K562 (cell line): ENCODE measurements around the gene TAF4. TPM values are rescaled to one million over a fixed set of nuclear protein-coding genes. Genes with fewer than 3 reads are reported as not detected.

Experiments used
- ATAC-seq: fragments of 200-7000 bp; cut with Tn5 transposase; 3 replicates; pipeline ENCODE4 v1.9.1; 2020; ENCODE audit warnings: moderate library complexity
- BruUV-seq: library from RNA; stranded (reverse); fragments of 400-500 nt; replicated peaks from 2 replicates; lab custom pipeline; 2021; lab: Mats Ljungman, UMichigan
- CTCF ChIA-PET: fragments of 300-600 bp; formaldehyde crosslinking; extraction: SDS; loops from one replicate; lab custom pipeline; 2021; ENCODE audit warnings: low intra/inter-chr PET ratio; lab: Yijun Ruan, JAX
- POLR2A ChIA-PET: fragments of 300-600, 350-650 bp; sonication (Branson Sonifier 250); formaldehyde crosslinking; extraction: SDS; loops from one replicate; lab custom pipeline; 2021; ENCODE audit warnings: antibody characterized with exemption, inconsistent platforms; lab: Yijun Ruan, JAX
- DNase-seq, 4 experiments: peaks; one replicate each; pipeline versions ENCODE4 v3.0.0 to v3.0.0-alpha.2; 2011 to 2018; ENCODE audit warnings: low spot score in 3 of 4, mixed read lengths in 3 of 4; ENCODE audit errors: extremely low read depth in 1 of 4
- FAIRE-seq: peaks from 2 replicates; lab custom pipeline; 2011; peaks lifted over from hg19 to GRCh38; lab: Jason Lieb, UNC
- H2AFZ ChIP-seq: 2 replicates; pipeline ENCODE4 v1.6.0; 2011; ENCODE audit warnings: low read depth, low read length, control low read depth, inconsistent platforms
- H3K27ac ChIP-seq: fragments of 200-600 bp; 3 replicates; pipeline ENCODE4 v1.8.0; 2011; ENCODE audit warnings: low read depth, mild to moderate bottlenecking, control low read depth, inconsistent platforms, low read length, moderate library complexity, mixed read lengths; ENCODE audit errors: extremely low read depth
- H3K27me3 ChIP-seq, 2 experiments: fragments of 300-600 bp in 1 of 2; 2 replicates in 1 of 2; 3 replicates in 1 of 2; pipeline versions ENCODE4 v1.6.0 to v1.8.0; 2011; ENCODE audit warnings: inconsistent platforms in 2 of 2, low read length in 2 of 2, mild to moderate bottlenecking in 1 of 2, mixed read lengths in 1 of 2, moderate library complexity in 1 of 2; ENCODE audit not compliant: control insufficient read depth in 2 of 2, insufficient read depth in 2 of 2
- H3K36me3 ChIP-seq: fragments of 300-600 bp; 3 replicates; pipeline ENCODE4 v1.8.0; 2011; ENCODE audit warnings: mild to moderate bottlenecking, low read length, inconsistent platforms; ENCODE audit not compliant: control insufficient read depth, insufficient read depth
- H3K4me1 ChIP-seq, 2 experiments: fragments of 200-600 bp in 1 of 2; replicated peaks in 1 of 2; 2 replicates in 1 of 2; 3 replicates in 1 of 2; pipeline versions ENCODE4 v1.5.1 to v1.8.0; 2011; ENCODE audit warnings: inconsistent platforms in 2 of 2, low read length in 2 of 2, mild to moderate bottlenecking in 1 of 2, mixed read lengths in 1 of 2, moderate library complexity in 1 of 2; ENCODE audit not compliant: control insufficient read depth in 2 of 2, insufficient read depth in 2 of 2
- H3K4me2 ChIP-seq: 2 replicates; pipeline ENCODE4 v1.6.1; 2011; ENCODE audit warnings: low read length, control low read depth, inconsistent platforms, mixed read lengths; ENCODE audit not compliant: insufficient read depth
- H3K4me3 ChIP-seq: fragments of 200-600 bp; sonication (generic), shearing (Covaris generic); 2 replicates; pipeline ENCODE4 v1.5.1; 2016; ENCODE audit warnings: control low read depth, inconsistent platforms
- H3K79me2 ChIP-seq: fragments of 200-600 bp; 3 replicates; pipeline ENCODE4 v1.8.0; 2011; ENCODE audit warnings: low read length, inconsistent platforms; ENCODE audit not compliant: control insufficient read depth, insufficient read depth
- H3K9ac ChIP-seq, 2 experiments: 2 replicates each; pipeline versions ENCODE4 v1.6.0 to v1.6.1; 2011; ENCODE audit warnings: low read depth in 2 of 2, low read length in 2 of 2, control low read depth in 1 of 2, inconsistent platforms in 1 of 2, mild to moderate bottlenecking in 1 of 2, mixed read lengths in 1 of 2; ENCODE audit not compliant: insufficient read depth in 1 of 2
- H3K9me1 ChIP-seq: one replicate; pipeline ENCODE4 v1.6.0; 2011; ENCODE audit warnings: inconsistent platforms, mild to moderate bottlenecking, low read length, moderate library complexity; ENCODE audit not compliant: control insufficient read depth, insufficient read depth
- H3K9me3 ChIP-seq: replicated peaks from 2 replicates; pipeline ENCODE4 v1.5.1; 2011; ENCODE audit warnings: low read depth, low read length, inconsistent platforms; ENCODE audit not compliant: control insufficient read depth, insufficient read depth
- H4K20me1 ChIP-seq: replicated peaks from 2 replicates; pipeline ENCODE4 v1.6.1; 2011; ENCODE audit warnings: low read length, inconsistent platforms, mixed read lengths; ENCODE audit not compliant: control insufficient read depth, insufficient read depth
- FOXK2 ChIP-seq, 2 experiments: fragments of 450-650 bp; IDR thresholded peaks in 1 of 2; conservative IDR thresholded peaks in 1 of 2; 2 replicates each; pipeline ENCODE4 v1.6.1; 2016; ENCODE audit warnings: low read depth in 2 of 2, mild to moderate bottlenecking in 1 of 2
- IRF2 ChIP-seq: sonication (generic); formaldehyde crosslinking; IDR thresholded peaks from 2 replicates; pipeline ENCODE4 v1.8.1; 2022; ENCODE audit warnings: mild to moderate bottlenecking, missing genetic modification reagents
- OTX1 ChIP-seq: fragments of 450-650 bp; formaldehyde crosslinking; IDR thresholded peaks from 2 replicates; pipeline ENCODE4 v1.4.0; 2022; ENCODE audit warnings: mild to moderate bottlenecking
- POLR2G ChIP-seq: fragments of 200-400 bp; formaldehyde crosslinking; IDR thresholded peaks from 2 replicates; pipeline ENCODE4 v1.6.1; 2017; ENCODE audit warnings: low read depth, mild to moderate bottlenecking, antibody characterized with exemption, low read length, moderate library complexity
- SRSF1 ChIP-seq: fragments of 200-400 bp; formaldehyde crosslinking; IDR thresholded peaks from 2 replicates; pipeline ENCODE4 v1.6.1; 2017; ENCODE audit warnings: mild to moderate bottlenecking, low read depth, low read length, moderate library complexity
- ZNF436 ChIP-seq: fragments of 250-450, 450-650 bp; sonication (Bioruptor Pico); formaldehyde crosslinking; IDR thresholded peaks from 2 replicates; pipeline ENCODE4 v1.7.0; 2020; ENCODE audit warnings: mild to moderate bottlenecking
- WGBS: fragments of 100-300 bp; shearing (Covaris generic); methylation state at CpG from one replicate; pipeline ENCODE4 v1.1.6; 2016; ENCODE audit warnings: low coverage, mixed read lengths; ENCODE audit not compliant: insufficient coverage; ENCODE audit errors: missing lambda C conversion rate; 5-methylcytosine and 5-hydroxymethylcytosine counted together
- in situ Hi-C: fragments of 300-500 bp; cut with MboI; formaldehyde crosslinking; loops from 4 replicates; pipeline ENCODE4 v1.15.0; 2018; ENCODE audit warnings: inconsistent platforms, mixed read lengths
- intact Hi-C: fragments of 100-400 bp; cut with micrococcal nuclease; formaldehyde crosslinking; loops from 2 replicates; pipeline ENCODE4 v1.14.2; 2022
- polyA plus RNA-seq, 8 experiments: library from polyadenylated mRNA; depleted of rRNA in 4 of 8; stranded (reverse) in 5 of 8; unstranded in 3 of 8; fragments of >200 nt; fragmentation: Nextera tagmentation in 2 of 8; fragmentation: Illumina TruSeq in 1 of 8; extraction: Ambion mirVana in 2 of 8; extraction: Trizol in 1 of 8; gene quantifications; 2 replicates each; pipeline versions ENCODE4 v1.2.1 to v1.2.3, GENCODE V29; 2011 to 2014; ENCODE audit warnings: inconsistent platforms in 1 of 8, missing spikeins in 1 of 8
- total RNA-seq, 7 experiments: library from RNA; depleted of rRNA in 6 of 7; stranded (reverse); fragments of >200 nt in 6 of 7; fragmentation: Illumina TruSeq in 2 of 7; extraction: Trizol in 2 of 7; gene quantifications; 2 replicates each; pipeline versions ENCODE4 v1.2.1 to v1.2.3, GENCODE V29; 2011 to 2021; ENCODE audit warnings: low replicate concordance in 1 of 7

The TAF4 gene
- total and polyA plus RNA-seq, 9 of the 15 experiments (the other 6 are each of a cell fraction or from before 2014, with no cell fraction given), result 0.44 to 28.3 (median 5.6) TPM

DNA sequence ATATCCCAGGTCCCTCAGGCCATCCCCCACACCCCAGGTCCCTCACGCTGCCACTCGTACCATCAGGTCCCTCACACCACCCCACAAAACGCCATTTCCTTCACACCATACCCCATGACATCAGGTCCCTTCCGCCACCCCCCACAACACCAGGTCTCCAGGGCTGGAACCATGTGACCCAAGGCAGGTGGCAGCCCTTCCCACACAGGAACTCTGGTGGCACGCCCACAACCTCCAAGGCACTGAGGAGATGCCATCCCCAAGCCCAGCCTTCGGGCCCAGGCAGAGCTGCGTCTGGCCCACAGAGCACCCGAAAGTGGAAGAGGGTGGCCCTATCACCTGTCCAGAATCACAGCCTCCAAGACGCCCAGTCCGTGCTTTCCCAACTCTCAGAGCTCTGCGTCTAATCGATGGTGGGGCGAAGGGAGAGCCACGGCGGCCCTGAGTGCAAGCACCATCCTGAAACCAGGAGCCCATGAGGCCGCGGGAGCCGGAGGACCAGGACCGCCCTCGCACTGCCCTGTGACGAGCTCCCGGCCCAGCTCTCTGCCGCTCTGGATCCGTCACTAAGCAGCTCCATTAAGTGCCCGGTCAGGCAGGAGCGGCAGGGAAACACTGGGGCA lies 12.7 kb downstream of the TAF4 start:
- TF ChIP-seq FOXK2 (conservative IDR thresholded peaks at IDR 0.05 in 1 of 2, IDR thresholded peaks at IDR 0.05 in 1 of 2; ENCODE audit: low read depth in 2 of 2) (no peak), POLR2G (peak; percentile 16; the same call in 1 of the 2 replicates), SRSF1 (no peak), OTX1 (CRISPR knock-in tag) (no peak), IRF2 (CRISPR knock-in tag) (no peak), ZNF436 (no peak)
- WGBS, result 94% methylated on average over 13 of the region's 26 CpGs
- no peak overlapping the region for H2AFZ ChIP-seq
- ChIA-PET CTCF (no interaction called here), POLR2A (interaction anchor here (0.6 to 1.3 kb wide), 6 partner anchors 8 to 85 kb away, joined by 3 to 6 read pairs (median 4); no protein-coding TSS in a partner anchor)
- H3K79me2 ChIP-seq, result peaks cover 86% of the 10 kb centered on the region
- FAIRE-seq, result no peak
- intact Hi-C loops, result no loop called here
- H3K9me3 ChIP-seq, result no peaks in the 10 kb centered on the region
- ATAC-seq, result no peak
- H3K9ac ChIP-seq, result peak overlapping the region in 1 of 2 experiments; percentile 35; a peak in 2 of 4 replicates
- peaks cover 0 to 63% of the 10 kb centered on the region in 2 experiments; a peak in 2 of 5 replicates for H3K4me1 ChIP-seq
- in situ Hi-C loops, result no loop called here
- no peak overlapping the region for H3K27ac ChIP-seq
- peaks cover 14% of the 10 kb centered on the region for H3K9me1 ChIP-seq
- no peak for DNase-seq
- BruUV-seq, result no TSS peak
- H4K20me1 ChIP-seq, result peaks cover 23% of the 10 kb centered on the region
- no peak overlapping the region for H3K4me3 ChIP-seq
- no peaks in the 10 kb centered on the region for H3K27me3 ChIP-seq
- peaks cover 10% of the 10 kb centered on the region; the same call in 2 of the 3 replicates for H3K36me3 ChIP-seq
- H3K4me2 ChIP-seq, result no peak overlapping the region
